ENCODE data around the gene CACNG5. TPM values are rescaled to one million over a fixed set of nuclear protein-coding genes. Genes with fewer than 3 reads are reported as not detected.

CACNG5 gene
- total RNA-seq, 1 donor from 2014 or later, result not detected

GRCh38 chr17:66835476-66835875 is 559 bp downstream of the CACNG5 start:
- Mint-ChIP-seq H3K4me1 (ENCODE audit: unreplicated experiment) (no peaks in the 10 kb centered on the region), H3K9me3 (ENCODE audit: unreplicated experiment) (no peaks in the 10 kb centered on the region), H3K27ac (ENCODE audit: unreplicated experiment) (no peak overlapping the region), H3K36me3 (ENCODE audit: low read depth, unreplicated experiment) (peaks cover 7% of the 10 kb centered on the region), H3K27me3 (ENCODE audit: unreplicated experiment) (peaks cover 18% of the 10 kb centered on the region), H3K4me3 (ENCODE audit: unreplicated experiment) (no peak overlapping the region)
- no peak for DNase-seq (ENCODE audit: low spot score)
- no peak for TF ChIP-seq CTCF (IDR thresholded peaks at IDR 0.05; ENCODE audit: unreplicated experiment)

GRCh38 chr17:66836063-66837005 is 1.4 kb downstream of the CACNG5 start:
- Mint-ChIP-seq H3K36me3 (ENCODE audit: low read depth, unreplicated experiment) (peaks cover 7% of the 10 kb centered on the region), H3K27me3 (ENCODE audit: unreplicated experiment) (peaks cover 18% of the 10 kb centered on the region), H3K4me1 (ENCODE audit: unreplicated experiment) (no peaks in the 10 kb centered on the region), H3K9me3 (ENCODE audit: unreplicated experiment) (no peaks in the 10 kb centered on the region), H3K4me3 (ENCODE audit: unreplicated experiment) (no peak overlapping the region), H3K27ac (ENCODE audit: unreplicated experiment) (no peak overlapping the region)
- TF ChIP-seq CTCF (IDR thresholded peaks at IDR 0.05; ENCODE audit: unreplicated experiment), result no peak
- no peak for DNase-seq (ENCODE audit: low spot score)

GRCh38 chr17:66837226-66837625 is 2.3 kb downstream of the CACNG5 start:
- H3K36me3 Mint-ChIP-seq (ENCODE audit: low read depth, unreplicated experiment), result peaks cover 4% of the 10 kb centered on the region
- peaks cover 15% of the 10 kb centered on the region for H3K27me3 Mint-ChIP-seq (ENCODE audit: unreplicated experiment)
- no peak for DNase-seq (ENCODE audit: low spot score)
- no peaks in the 10 kb centered on the region for H3K9me3 Mint-ChIP-seq (ENCODE audit: unreplicated experiment)
- no peak for TF ChIP-seq CTCF (IDR thresholded peaks at IDR 0.05; ENCODE audit: unreplicated experiment)
- no peaks in the 10 kb centered on the region for H3K4me1 Mint-ChIP-seq (ENCODE audit: unreplicated experiment)
- H3K4me3 Mint-ChIP-seq (ENCODE audit: unreplicated experiment), result no peak overlapping the region
- H3K27ac Mint-ChIP-seq (ENCODE audit: unreplicated experiment), result no peak overlapping the region

- H3K36me3 Mint-ChIP-seq (ENCODE audit: low read depth, unreplicated experiment), result peaks cover 4% of the 10 kb centered on the region
- no peak overlapping the region for H3K27ac Mint-ChIP-seq (ENCODE audit: unreplicated experiment)
- no peak for DNase-seq (ENCODE audit: low spot score)
- H3K27me3 Mint-ChIP-seq (ENCODE audit: unreplicated experiment), result peaks cover 15% of the 10 kb centered on the region
- no peaks in the 10 kb centered on the region for H3K4me1 Mint-ChIP-seq (ENCODE audit: unreplicated experiment)
- no peaks in the 10 kb centered on the region for H3K9me3 Mint-ChIP-seq (ENCODE audit: unreplicated experiment)
- H3K4me3 Mint-ChIP-seq (ENCODE audit: unreplicated experiment), result no peak overlapping the region
- no peak for TF ChIP-seq CTCF (IDR thresholded peaks at IDR 0.05; ENCODE audit: unreplicated experiment)
These were observed 3.2 kb downstream of the CACNG5 start for GRCh38 chr17:66837885-66838665.

Measured in endothelial cell (in vitro differentiated cells).